Right lobe of liver (tissue), 4 donors: ENCODE results near the gene CCNJL.

Experiments used
- CTCF ChIP-seq, 4 donors: fragments of 200-600 bp in 3 of 4; fragments of 450-650 bp in 1 of 4; IDR thresholded peaks; one replicate each; pipeline versions ENCODE4 v1.5.1 to v1.8.0; 2016 to 2022; ENCODE audit warnings: antibody characterized with exemption in 4 of 4, mild to moderate bottlenecking in 2 of 4
- POLR2A ChIP-seq: fragments of 450-650 bp; IDR thresholded peaks from one replicate; pipeline ENCODE4 v1.6.1; 2017; ENCODE audit warnings: antibody characterized with exemption, mild to moderate bottlenecking
- donor health status: DM: no; HTN: no; CAD: no.
- donor health status: DM: no; HTN: no; CAD: no.
- donor health status: DM: no; HTN: yes; CAD: no.

- TF ChIP-seq CTCF (IDR thresholded peaks at IDR 0.05) (no peak), POLR2A (no peak)
These were observed 2.2 kb downstream of the CCNJL start for GRCh38 chr5:160310140-160310539.
